Lung (tissue), 16 donors: Measurements from ENCODE around the gene SMTNL2. TPM values are rescaled to one million over a fixed set of nuclear protein-coding genes. Genes with fewer than 3 reads are reported as not detected.

ENCODE experiments used
- ATAC-seq: fragments of 200-7000 bp; cut with Tn5 transposase; one replicate; pipeline ENCODE4 v1.9.1; 2020; ENCODE audit warnings: moderate number of reproducible peaks; ENCODE audit not compliant: insufficient read depth, low FRiP score
- DNase-seq, 3 donors: peaks; one replicate each; pipeline ENCODE4 v3.0.0-alpha.2; 2013 to 2017
- H3K27ac ChIP-seq, 2 donors: one replicate each; pipeline ENCODE4 v1.5.1; 2013; ENCODE audit warnings: mild to moderate bottlenecking in 2 of 2, moderate library complexity in 2 of 2, control low read depth in 1 of 2, inconsistent platforms in 1 of 2, low read depth in 1 of 2, low read length in 1 of 2
- H3K27me3 ChIP-seq, 3 donors: one replicate each; pipeline ENCODE4 v1.5.1; 2013; ENCODE audit warnings: low read length in 2 of 3; ENCODE audit not compliant: control insufficient read depth in 3 of 3, insufficient read depth in 3 of 3
- H3K36me3 ChIP-seq, 4 donors: one replicate each; pipeline ENCODE4 v1.5.1; 2013; ENCODE audit warnings: low read length in 4 of 4, mild to moderate bottlenecking in 1 of 4, moderate library complexity in 1 of 4; ENCODE audit not compliant: control insufficient read depth in 4 of 4, insufficient read depth in 4 of 4
- H3K4me1 ChIP-seq, 5 donors: one replicate each; pipeline ENCODE4 v1.5.1; 2013; ENCODE audit warnings: low read length in 5 of 5, mild to moderate bottlenecking in 2 of 5, moderate library complexity in 1 of 5; ENCODE audit not compliant: control insufficient read depth in 5 of 5, insufficient read depth in 5 of 5
- H3K4me3 ChIP-seq: one replicate; pipeline ENCODE4 v1.5.1; 2013; ENCODE audit warnings: mild to moderate bottlenecking, control low read depth, moderate library complexity
- H3K9ac ChIP-seq, 2 donors: one replicate each; pipeline ENCODE4 v1.5.1; 2013; ENCODE audit warnings: low read length in 2 of 2, control low read depth in 1 of 2; ENCODE audit not compliant: insufficient read depth in 1 of 2
- H3K9me3 ChIP-seq, 4 donors: one replicate each; pipeline ENCODE4 v1.5.1; 2013; ENCODE audit warnings: low read length in 3 of 4, mild to moderate bottlenecking in 1 of 4, moderate library complexity in 1 of 4; ENCODE audit not compliant: control insufficient read depth in 4 of 4, insufficient read depth in 3 of 4
- CTCF ChIP-seq: IDR thresholded peaks from 2 replicates; pipeline ENCODE4 v1.5.1; 2012; ENCODE audit warnings: mild to moderate bottlenecking; ENCODE audit errors: control extremely low read depth, extremely low read depth
- WGBS, 2 donors: extraction: QIAGEN DNeasy Blood & Tissue Kit; methylation state at CpG; one replicate each; pipeline ENCODE4 v1.1.7; 2013; 5-methylcytosine and 5-hydroxymethylcytosine counted together
- long read RNA-seq, 5 donors: transcript quantifications; one replicate each; lab custom pipeline, GENCODE V29; 2026
- polyA plus RNA-seq, 2 donors: library from polyadenylated mRNA; stranded (reverse); fragments of 200-250 nt; gene quantifications; one replicate each; pipeline ENCODE4 v1.2.1, GENCODE V29; 2013
- total RNA-seq, 2 donors: library from RNA; depleted of rRNA in 1 of 2; stranded (reverse); fragments of >200 nt in 1 of 2; gene quantifications; one replicate each; pipeline ENCODE4 v1.2.1, GENCODE V29; 2014 to 2021
- donor health status: control.
- donor health status: control.
- donor health status: Bipolar disorder and iron deficiency.
- donor health status: healthy.
- donor health status: DM: yes; HTN: yes; CAD: no.

Gene SMTNL2
- total RNA-seq (10 to 100 TPM; 10.9 to 18.1 TPM), polyA plus RNA-seq (1 to 10 TPM; 1.5 to 3.0 TPM)
- long read RNA-seq, donor 1, transcript SMTNL2-202 (8 exons, 2,280 nt), result major isoform, 11 of 11 reads
- long read RNA-seq, donor 1, partial matches to known transcripts, result 0 of 11 reads
- long read RNA-seq, donor 1, other reads (novel, unspliced or antisense), result 0 of 11 reads
- long read RNA-seq, donor 2, partial matches to known transcripts, result 0 of 1 reads
- long read RNA-seq, donor 2, other reads (novel, unspliced or antisense), result 0 of 1 reads
- long read RNA-seq, donor 3, partial matches to known transcripts, result 11 of 13 reads
- long read RNA-seq, donor 3, other reads (novel, unspliced or antisense), result 0 of 13 reads
- long read RNA-seq, donor 4, result 0 reads
- long read RNA-seq, donor 5, transcript SMTNL2-202 (8 exons, 2,280 nt), result major isoform, 8 of 14 reads
- long read RNA-seq, donor 5, partial matches to known transcripts, result 6 of 14 reads
- long read RNA-seq, donor 5, other reads (novel, unspliced or antisense), result 0 of 14 reads

- H3K4me1 ChIP-seq, result peaks cover 0 to 51% (median 15%) of the 10 kb centered on the region in 5 donors
- no peaks in the 10 kb centered on the region for H3K27me3 ChIP-seq
- ATAC-seq, result no peak
- H3K36me3 ChIP-seq, result no peaks in the 10 kb centered on the region
- peak within 1 kb of the TSS in 1 of 2 donors; percentile 34 for H3K9ac ChIP-seq
- H3K9me3 ChIP-seq, result peaks cover 0 to 2% (median 0%) of the 10 kb centered on the region in 4 donors
- no peak for TF ChIP-seq CTCF
- DNase-seq, result peak; percentile 78 to 90 (median 87)
- 1 to 2% methylated on average over 70 to 100 of the region's 100 CpGs for WGBS, 2 donors
- H3K4me3 ChIP-seq, result peak within 1 kb of the TSS; percentile 22
- no peak within 1 kb of the TSS for H3K27ac ChIP-seq
Observed at GRCh38 chr17:4584101-4584916, at the start of gene SMTNL2. TSS of gene SMTNL2 (plus strand) at chr17:4584529. CDS start at chr17:4584606, 77 bp downstream.

GRCh38 chr17:4534928-4535666, 49.2 kb upstream of the SMTNL2 start:
- no peak for TF ChIP-seq CTCF
- DNase-seq, result no peak
- Histone ChIP-seq H3K27ac (peak overlapping the region in 1 of 2 donors; percentile 15), H3K4me3 (no peak overlapping the region), H3K9ac (no peak overlapping the region), H3K9me3 (no peaks in the 10 kb centered on the region), H3K4me1 (peaks cover 0 to 35% (median 16%) of the 10 kb centered on the region in 5 donors), H3K36me3 (peaks cover 0 to 31% (median 5%) of the 10 kb centered on the region in 4 donors), H3K27me3 (no peaks in the 10 kb centered on the region)
- no peak for ATAC-seq
- 78 to 83% methylated on average over 27 of the region's 27 CpGs for WGBS, 2 donors

- H3K27ac ChIP-seq, result peak overlapping the region in 1 of 2 donors; percentile 79
- ATAC-seq, result no peak
Observed at GRCh38 chr17:4535667-4536258, 48.6 kb upstream of the SMTNL2 start.

More at GRCh38 chr17:4535667-4536258, 48.6 kb upstream of the SMTNL2 start:
- Histone ChIP-seq H3K27me3 (no peaks in the 10 kb centered on the region), H3K9me3 (no peaks in the 10 kb centered on the region), H3K4me1 (peaks cover 0 to 31% (median 16%) of the 10 kb centered on the region in 5 donors), H3K9ac (no peak overlapping the region), H3K36me3 (peaks cover 0 to 37% (median 6%) of the 10 kb centered on the region in 4 donors), H3K4me3 (no peak overlapping the region)
- 77 to 80% methylated on average over 18 to 19 of the region's 19 CpGs for WGBS, 2 donors
- TF ChIP-seq CTCF, result no peak
- DNase-seq, result no peak
